ENCODE results near the gene CARD14. TPM values are rescaled to one million over a fixed set of nuclear protein-coding genes. Genes with fewer than 3 reads are reported as not detected.

Gene CARD14
- total RNA-seq, 1 donor from 2014 or later = 1.1 TPM

GRCh38 chr17:80163336-80163735 lies 6.5 kb upstream of the CARD14 start:
- intact Hi-C loops (cut with DNase I) = no loop called here
- DNase-seq (ENCODE audit: low spot score in 2 of 2) = no peak
- no peak overlapping the region for H3K4me3 ChIP-seq
- TF ChIP-seq CTCF (IDR thresholded peaks at IDR 0.05) = no peak
- no peaks in the 10 kb centered on the region for H3K9me3 ChIP-seq
- H3K36me3 ChIP-seq = no peaks in the 10 kb centered on the region
- H3K4me1 ChIP-seq = no peaks in the 10 kb centered on the region
- no peaks in the 10 kb centered on the region for H3K27me3 ChIP-seq
- H3K27ac ChIP-seq = no peak overlapping the region

- H3K27me3 ChIP-seq = no peaks in the 10 kb centered on the region
- H3K27ac ChIP-seq = no peak overlapping the region
- H3K36me3 ChIP-seq = no peaks in the 10 kb centered on the region
- intact Hi-C loops (cut with DNase I) = no loop called here
- no peak for DNase-seq (ENCODE audit: low spot score in 2 of 2)
- TF ChIP-seq CTCF (IDR thresholded peaks at IDR 0.05) = no peak
- no peak overlapping the region for H3K4me3 ChIP-seq
- H3K9me3 ChIP-seq = no peaks in the 10 kb centered on the region
- H3K4me1 ChIP-seq = no peaks in the 10 kb centered on the region
These were observed 5.6 kb upstream of the CARD14 start for GRCh38 chr17:80164185-80164584.

GRCh38 chr17:80166446-80166845 lies 3.4 kb upstream of the CARD14 start:
- no peak for TF ChIP-seq CTCF (IDR thresholded peaks at IDR 0.05)
- Histone ChIP-seq H3K4me3 (no peak overlapping the region), H3K9me3 (no peaks in the 10 kb centered on the region), H3K27me3 (no peaks in the 10 kb centered on the region), H3K27ac (no peak overlapping the region), H3K4me1 (no peaks in the 10 kb centered on the region), H3K36me3 (no peaks in the 10 kb centered on the region)
- no peak for DNase-seq (ENCODE audit: low spot score in 2 of 2)
- intact Hi-C loops (cut with DNase I) = no loop called here

GRCh38 chr17:80168371-80168770 lies 1.5 kb upstream of the CARD14 start:
- intact Hi-C loops (cut with DNase I) = no loop called here
- H3K4me3 ChIP-seq = no peak overlapping the region
- H3K4me1 ChIP-seq = no peaks in the 10 kb centered on the region
- no peaks in the 10 kb centered on the region for H3K27me3 ChIP-seq
- DNase-seq (ENCODE audit: low spot score in 2 of 2) = no peak
- TF ChIP-seq CTCF (IDR thresholded peaks at IDR 0.05) = no peak
- H3K36me3 ChIP-seq = no peaks in the 10 kb centered on the region
- H3K27ac ChIP-seq = no peak overlapping the region
- H3K9me3 ChIP-seq = no peaks in the 10 kb centered on the region

- no peak overlapping the region for H3K4me3 ChIP-seq
- intact Hi-C loops (cut with DNase I) = no loop called here
- no peaks in the 10 kb centered on the region for H3K4me1 ChIP-seq
- TF ChIP-seq CTCF (IDR thresholded peaks at IDR 0.05) = no peak
- H3K9me3 ChIP-seq = no peaks in the 10 kb centered on the region
- H3K27ac ChIP-seq = no peak overlapping the region
- DNase-seq (ENCODE audit: low spot score in 2 of 2) = no peak
- H3K27me3 ChIP-seq = no peaks in the 10 kb centered on the region
- no peaks in the 10 kb centered on the region for H3K36me3 ChIP-seq
These were observed 723 bp upstream of the CARD14 start for GRCh38 chr17:80169107-80169506.

GRCh38 chr17:80171681-80172080 lies 1.9 kb downstream of the CARD14 start:
- Histone ChIP-seq H3K4me3 (no peak overlapping the region), H3K4me1 (no peaks in the 10 kb centered on the region), H3K27ac (no peak overlapping the region), H3K36me3 (no peaks in the 10 kb centered on the region), H3K9me3 (no peaks in the 10 kb centered on the region), H3K27me3 (no peaks in the 10 kb centered on the region)
- intact Hi-C loops (cut with DNase I) = no loop called here
- no peak for DNase-seq (ENCODE audit: low spot score in 2 of 2)
- no peak for TF ChIP-seq CTCF (IDR thresholded peaks at IDR 0.05)

Measured in ascending aorta (tissue), 2 donors.